CD4-positive, alpha-beta T cell (primary cell): ENCODE data around the gene ABCG1. TPM values are rescaled to one million over a fixed set of nuclear protein-coding genes. Genes with fewer than 3 reads are reported as not detected.

Experiments used
- ATAC-seq: fragments of 200-7000 bp; cut with Tn5 transposase; one replicate; pipeline ENCODE4 v1.10.0; 2022; ENCODE audit warnings: mild to moderate bottlenecking; ENCODE audit not compliant: poor library complexity
- CTCF ChIA-PET: fragments of 350-600 bp; sonication (Branson Sonifier 250); formaldehyde crosslinking; loops from one replicate; lab custom pipeline; 2021; ENCODE audit warnings: antibody characterized with exemption, inconsistent platforms; lab: Charles Lee
- POLR2A ChIA-PET: fragments of 350-600 bp; sonication (Branson Sonifier 250); formaldehyde crosslinking; loops from one replicate; lab custom pipeline; 2021; ENCODE audit warnings: antibody characterized with exemption, inconsistent platforms; lab: Charles Lee
- DNase-seq, 14 experiments: peaks; one replicate each; pipeline ENCODE4 v3.0.0-alpha.2; 2013 to 2020; ENCODE audit warnings: mixed read lengths in 2 of 14
- H3K27ac ChIP-seq, 2 donors: one replicate each; pipeline versions ENCODE4 v1.5.1 to v1.7.0; 2013; ENCODE audit warnings: low read length in 2 of 2, low read depth in 1 of 2, mild to moderate bottlenecking in 1 of 2
- H3K27me3 ChIP-seq, 2 experiments: 1 replicate in 1 of 2; 2 replicates in 1 of 2; pipeline versions ENCODE4 v1.6.1 to v1.7.0; 2013; ENCODE audit warnings: low read length in 2 of 2, control low read depth in 1 of 2, mild to moderate bottlenecking in 1 of 2, moderate library complexity in 1 of 2; ENCODE audit not compliant: insufficient read depth in 2 of 2, control insufficient read depth in 1 of 2
- H3K36me3 ChIP-seq: one replicate; pipeline ENCODE4 v1.6.1; 2013; ENCODE audit warnings: low read length, control low read depth; ENCODE audit not compliant: insufficient read depth
- H3K4me1 ChIP-seq: one replicate; pipeline ENCODE4 v1.6.1; 2013; ENCODE audit warnings: low read length, control low read depth; ENCODE audit not compliant: insufficient read depth
- H3K4me3 ChIP-seq: one replicate; pipeline ENCODE4 v1.5.1; 2013; ENCODE audit warnings: mild to moderate bottlenecking, low read length, moderate library complexity
- H3K9me3 ChIP-seq, 2 experiments: 1 replicate in 1 of 2; 2 replicates in 1 of 2; pipeline versions ENCODE4 v1.6.1 to v1.7.0; 2013; ENCODE audit warnings: low read length in 2 of 2, mild to moderate bottlenecking in 2 of 2, control low read depth in 1 of 2, moderate library complexity in 1 of 2; ENCODE audit not compliant: control insufficient read depth in 1 of 2, insufficient read depth in 1 of 2
- H3K27ac Mint-ChIP-seq: one replicate; pipeline ENCODE4 v1.8.0; 2020; ENCODE audit warnings: mixed read lengths
- H3K27me3 Mint-ChIP-seq: one replicate; pipeline ENCODE4 v1.8.0; 2021; ENCODE audit warnings: mixed read lengths
- H3K36me3 Mint-ChIP-seq: one replicate; pipeline ENCODE4 v1.8.0; 2021; ENCODE audit warnings: low read depth, mixed read lengths
- H3K4me1 Mint-ChIP-seq: one replicate; pipeline ENCODE4 v1.8.0; 2021; ENCODE audit warnings: low read depth, mixed read lengths
- H3K4me3 Mint-ChIP-seq: one replicate; pipeline ENCODE4 v1.8.0; 2020; ENCODE audit warnings: mild to moderate bottlenecking, mixed read lengths
- H3K9me3 Mint-ChIP-seq: one replicate; pipeline ENCODE4 v1.8.0; 2020; ENCODE audit warnings: mixed read lengths
- CTCF ChIP-seq: fragments of 200-600 bp; IDR thresholded peaks from one replicate; pipeline ENCODE4 v1.8.0; 2022; ENCODE audit warnings: antibody characterized with exemption, mild to moderate bottlenecking
- intact Hi-C, 2 experiments: fragments of 100-400 bp; cut with DNase I in 1 of 2; cut with micrococcal nuclease in 1 of 2; formaldehyde crosslinking; loops; one replicate each; pipeline versions ENCODE4 v1.15.1 to v1.9.0; 2023 to 2025; cut with DNase I, micrococcal nuclease
- total RNA-seq, 174 experiments: library from RNA in 2 of 174; stranded (reverse) in 2 of 174; gene quantifications; one replicate each; pipeline ENCODE4 v1.2.3 and lab custom pipeline; 2021 to 2026

The ABCG1 gene
- total RNA-seq, 2 experiments from 2014 or later = 109 to 116 TPM

- ATAC-seq = no peak
- Histone ChIP-seq H3K4me1 (no peaks in the 10 kb centered on the region), H3K9me3 (no peaks in the 10 kb centered on the region), H3K27me3 (no peaks in the 10 kb centered on the region), H3K4me3 (no peak overlapping the region), H3K36me3 (peaks cover 59% of the 10 kb centered on the region), H3K27ac (no peak overlapping the region)
- no peak for TF ChIP-seq CTCF
- H3K27ac Mint-ChIP-seq = peak overlapping the region; percentile 58
- no peak overlapping the region for H3K4me3 Mint-ChIP-seq
- intact Hi-C loops = no loop called here
- CTCF ChIA-PET = no interaction called here
- peaks cover 85% of the 10 kb centered on the region for H3K36me3 Mint-ChIP-seq
- no peaks in the 10 kb centered on the region for H3K4me1 Mint-ChIP-seq
- no peaks in the 10 kb centered on the region for H3K9me3 Mint-ChIP-seq
- POLR2A ChIA-PET = no interaction called here
- no peaks in the 10 kb centered on the region for H3K27me3 Mint-ChIP-seq
- no peak for DNase-seq
These were observed 59.7 kb downstream of the ABCG1 start for GRCh38 chr21:42278451-42279149.

- ChIA-PET POLR2A (no interaction called here), CTCF (no interaction called here)
- H3K27me3 ChIP-seq = no peaks in the 10 kb centered on the region
- no peak for DNase-seq
- ATAC-seq = peak; percentile 6
- TF ChIP-seq CTCF = no peak
- no peak overlapping the region for H3K4me3 ChIP-seq
- no peaks in the 10 kb centered on the region for H3K9me3 ChIP-seq
- peaks cover 55% of the 10 kb centered on the region for H3K36me3 ChIP-seq
- intact Hi-C loops = no loop called here
- peak overlapping the region; percentile 58 for H3K27ac Mint-ChIP-seq
- no peak overlapping the region for H3K4me3 Mint-ChIP-seq
- H3K9me3 Mint-ChIP-seq = no peaks in the 10 kb centered on the region
- H3K4me1 Mint-ChIP-seq = no peaks in the 10 kb centered on the region
- no peaks in the 10 kb centered on the region for H3K27me3 Mint-ChIP-seq
- no peak overlapping the region for H3K27ac ChIP-seq
- peaks cover 82% of the 10 kb centered on the region for H3K36me3 Mint-ChIP-seq
- no peaks in the 10 kb centered on the region for H3K4me1 ChIP-seq
These were observed 60.5 kb downstream of the ABCG1 start for GRCh38 chr21:42279341-42279871.

GRCh38 chr21:42279888-42280287 is 60.9 kb downstream of the ABCG1 start:
- ChIA-PET POLR2A (no interaction called here), CTCF (no interaction called here)
- no peak for TF ChIP-seq CTCF
- ATAC-seq (no peak), DNase-seq (no peak)
- Mint-ChIP-seq H3K4me3 (no peak overlapping the region), H3K4me1 (no peaks in the 10 kb centered on the region), H3K36me3 (peaks cover 82% of the 10 kb centered on the region), H3K9me3 (no peaks in the 10 kb centered on the region), H3K27me3 (no peaks in the 10 kb centered on the region), H3K27ac (no peak overlapping the region)
- intact Hi-C loops = no loop called here
- Histone ChIP-seq H3K4me1 (no peaks in the 10 kb centered on the region), H3K27me3 (no peaks in the 10 kb centered on the region), H3K36me3 (peaks cover 58% of the 10 kb centered on the region), H3K9me3 (no peaks in the 10 kb centered on the region), H3K27ac (no peak overlapping the region), H3K4me3 (no peak overlapping the region)
